CD4-positive, alpha-beta T cell treated with Interleukin-21 for 1 hour (primary cell): Measurements from ENCODE around the gene ZNF785.
A peak's percentile ranks its signal among the peaks of the same experiment; 100 is the strongest.
"Not testable (repeated sequence)": the region's sequence is repeated elsewhere in the genome, so short reads cannot be mapped to it uniquely, and the experiment has no call there.

ENCODE experiments used
- DNase-seq: peaks from one replicate; pipeline ENCODE4 v3.0.0-alpha.2; 2020

Gene ZNF785

GRCh38 chr16:30536391-30537024 lies 49.0 kb downstream of the ZNF785 start:
- DNase-seq, result not testable (repeated sequence)

DNA sequence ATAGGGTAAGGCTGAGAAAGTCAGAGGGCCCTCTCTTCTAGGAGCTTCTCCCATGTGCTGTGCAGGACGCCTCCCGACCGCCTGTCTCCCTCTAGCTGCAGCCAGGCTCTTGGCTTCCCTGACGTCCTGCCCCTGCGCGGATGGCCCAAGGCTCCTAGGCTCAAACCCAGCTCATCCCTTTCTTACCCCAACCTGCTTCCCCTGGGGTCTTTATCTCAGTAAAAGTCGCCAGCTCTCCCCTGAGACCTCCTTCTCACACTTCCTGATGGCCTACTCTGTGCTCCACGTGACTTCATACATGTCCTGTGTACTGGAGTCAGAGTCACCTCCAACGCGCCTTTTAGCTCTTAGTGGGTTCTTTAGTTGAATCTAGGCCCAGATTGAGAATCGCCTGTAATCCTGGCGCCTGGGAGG lies 49.7 kb downstream of the ZNF785 start:
- DNase-seq, result peak; percentile 65

- peak; percentile 55 for DNase-seq
Observed at GRCh38 chr16:30535106-30535776, 50.3 kb downstream of the ZNF785 start.

- DNase-seq, result peak; percentile 94
Observed at GRCh38 chr16:30534368-30535105, 51.0 kb downstream of the ZNF785 start, which contains the start of gene ZNF747. Gene ZNF747, minus strand, starts transcription at chr16:30534858. Its CDS starts 179 bp downstream, at chr16:30534679.

DNA sequence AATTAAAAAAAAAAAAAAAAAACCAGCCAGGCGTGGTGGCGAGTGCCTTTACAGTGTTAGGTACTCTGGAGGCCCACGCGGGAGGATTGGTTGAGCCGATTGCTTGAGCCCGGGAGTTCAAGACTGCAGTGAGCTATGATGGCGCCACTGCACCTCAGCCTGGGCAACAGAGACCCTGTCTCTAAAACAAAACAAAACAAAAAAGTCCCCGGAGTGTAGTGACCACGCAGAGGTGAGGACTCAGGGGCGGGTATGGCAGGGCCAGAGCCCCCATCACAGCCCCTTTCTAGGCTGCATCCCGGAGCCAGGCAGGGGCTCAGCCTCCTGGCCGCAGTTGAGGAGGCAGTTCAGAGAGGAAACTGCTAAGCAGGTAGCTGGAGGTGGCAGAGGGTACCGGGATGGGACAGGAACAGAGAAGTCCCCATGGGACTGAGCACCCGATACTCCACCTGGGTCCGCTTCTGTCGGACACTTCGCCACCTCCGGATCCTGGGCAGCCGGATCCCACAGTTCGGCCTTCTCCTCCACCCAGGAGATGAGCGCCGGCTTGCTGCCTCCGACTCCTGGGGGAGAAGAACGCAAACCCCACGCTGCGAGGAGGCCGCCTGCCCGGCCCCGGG lies 51.6 kb downstream of the ZNF785 start:
- DNase-seq, result peak; percentile 29

DNA sequence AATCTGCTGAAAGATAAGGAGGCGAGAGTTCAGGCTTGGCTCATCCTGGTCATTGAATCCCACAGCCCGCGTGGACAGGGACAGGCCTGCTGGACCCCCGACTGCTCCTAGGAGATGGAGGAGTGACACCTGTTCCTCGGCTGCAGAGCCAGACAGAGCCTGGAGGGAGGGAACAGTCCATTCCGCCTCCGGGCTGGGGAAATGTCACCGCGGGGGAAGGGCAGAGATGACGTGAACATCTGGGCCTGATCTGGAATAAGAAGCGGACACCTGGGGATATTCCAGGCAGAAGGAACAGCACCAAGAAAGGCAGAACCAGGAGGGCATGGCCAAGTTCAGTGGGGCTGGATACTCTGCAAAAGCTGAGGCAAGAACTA lies 52.4 kb downstream of the ZNF785 start:
- DNase-seq, result no peak

GRCh38 chr16:30532285-30533145 lies 53.0 kb downstream of the ZNF785 start:
- DNase-seq, result no peak
